Upper lobe of right lung (tissue), 1 donor: Measurements from ENCODE around the gene PGR. TPM values are rescaled to one million over a fixed set of nuclear protein-coding genes. Genes with fewer than 3 reads are reported as not detected.

Source experiments
- ATAC-seq: fragments of 200-7000 bp; cut with Tn5 transposase; one replicate; pipeline ENCODE4 v1.9.1; 2020; ENCODE audit warnings: mild to moderate bottlenecking, moderate library complexity
- DNase-seq: peaks from one replicate; pipeline ENCODE4 v3.0.0-alpha.2; 2020
- H3K27ac ChIP-seq: fragments of 200-600 bp; one replicate; pipeline ENCODE4 v1.8.0; 2022
- H3K27me3 ChIP-seq: fragments of 200-600 bp; one replicate; pipeline ENCODE4 v1.8.0; 2022; ENCODE audit warnings: mild to moderate bottlenecking
- H3K36me3 ChIP-seq: fragments of 200-600 bp; one replicate; pipeline ENCODE4 v1.8.0; 2022
- H3K4me1 ChIP-seq: fragments of 200-600 bp; one replicate; pipeline ENCODE4 v1.8.0; 2022
- H3K4me3 ChIP-seq: fragments of 200-600 bp; one replicate; pipeline ENCODE4 v1.8.0; 2022; ENCODE audit warnings: mild to moderate bottlenecking
- H3K9me3 ChIP-seq: fragments of 200-600 bp; one replicate; pipeline ENCODE4 v1.8.0; 2022
- intact Hi-C: fragments of 100-400 bp; cut with DNase I; formaldehyde crosslinking; loops from one replicate; pipeline ENCODE4 v1.11.0; 2022
- total RNA-seq: library from RNA; stranded (reverse); fragmentation: NEBNext Ultra II Directional; extraction: Animal tissue kit (Norgen Biotek cat#: 25700); gene quantifications from one replicate; pipeline ENCODE4 v1.2.1, GENCODE V29; 2021
- TF ChIP-seq, protein P1 (sequence below): fragments of 200-600 bp; IDR thresholded peaks from one replicate; pipeline ENCODE4 v1.8.0; 2022; ENCODE audit warnings: antibody characterized with exemption
- donor health status: DM: no; HTN: yes; CAD: no; lungs with severe emphysema.

PGR gene
- total RNA-seq, 1 donor from 2014 or later = 3.0 TPM

DNA sequence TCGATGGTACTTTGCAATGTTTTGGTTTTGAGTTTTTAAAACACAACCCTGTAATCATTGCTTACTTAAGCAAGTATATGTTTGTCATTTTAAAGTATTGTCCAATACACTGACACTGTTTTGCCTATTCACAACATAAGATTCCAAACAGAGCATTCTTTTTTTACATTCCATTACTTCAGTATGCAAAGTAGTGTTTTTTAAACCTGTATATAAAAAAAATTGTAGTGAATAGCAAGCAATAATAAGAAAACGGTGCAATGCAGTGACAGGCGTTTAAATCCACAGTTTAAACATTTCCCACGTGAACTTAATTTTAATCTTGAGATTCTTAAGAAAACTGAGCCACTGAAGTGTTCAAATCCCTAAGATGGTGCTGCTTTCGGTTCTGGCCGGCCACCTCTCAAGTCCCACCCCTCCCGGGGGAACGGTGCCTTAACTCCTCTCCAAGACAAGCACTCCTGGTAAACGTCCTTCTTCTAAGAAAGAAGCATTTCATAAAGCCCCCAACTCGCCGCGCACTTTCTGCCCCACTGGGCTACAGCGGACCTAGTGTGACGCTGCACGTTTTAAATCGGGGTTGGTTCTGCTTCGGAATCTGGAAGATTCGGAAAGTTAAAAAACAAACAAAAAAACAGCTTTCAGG is 2.9 kb downstream of the PGR start:
- H3K27ac ChIP-seq = peak overlapping the region; percentile 70
- H3K27me3 ChIP-seq = peaks cover 40% of the 10 kb centered on the region

DNA sequence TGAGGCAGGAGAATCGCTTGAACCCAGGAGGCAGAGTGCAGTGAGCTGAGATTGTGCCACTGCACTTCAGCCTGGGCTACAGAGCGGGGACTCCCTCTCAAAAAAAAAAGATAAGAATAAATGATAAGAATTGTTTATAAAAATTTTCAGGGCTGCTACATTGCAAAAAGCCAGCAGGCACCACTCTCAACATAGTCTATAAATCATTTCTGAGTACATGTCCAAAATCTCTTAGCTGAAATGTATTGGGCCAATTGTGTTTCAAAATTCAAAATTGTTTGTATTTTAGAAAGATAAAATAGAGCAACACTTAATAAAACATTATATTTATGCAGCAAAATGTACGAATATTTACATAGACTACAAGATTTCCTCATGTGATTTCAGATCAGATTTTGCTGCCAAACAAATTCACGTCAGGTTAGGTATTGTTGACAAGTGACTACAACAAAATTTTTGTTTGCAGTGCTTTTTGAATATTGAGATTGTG is 13.9 kb downstream of the PGR start:
- intact Hi-C loops = no loop called here
- Histone ChIP-seq H3K4me1 (no peaks in the 10 kb centered on the region), H3K9me3 (no peaks in the 10 kb centered on the region), H3K4me3 (no peak overlapping the region), H3K27ac (no peak overlapping the region), H3K27me3 (no peaks in the 10 kb centered on the region), H3K36me3 (no peaks in the 10 kb centered on the region)
- no peak for DNase-seq
- TF ChIP-seq, protein P1, sequence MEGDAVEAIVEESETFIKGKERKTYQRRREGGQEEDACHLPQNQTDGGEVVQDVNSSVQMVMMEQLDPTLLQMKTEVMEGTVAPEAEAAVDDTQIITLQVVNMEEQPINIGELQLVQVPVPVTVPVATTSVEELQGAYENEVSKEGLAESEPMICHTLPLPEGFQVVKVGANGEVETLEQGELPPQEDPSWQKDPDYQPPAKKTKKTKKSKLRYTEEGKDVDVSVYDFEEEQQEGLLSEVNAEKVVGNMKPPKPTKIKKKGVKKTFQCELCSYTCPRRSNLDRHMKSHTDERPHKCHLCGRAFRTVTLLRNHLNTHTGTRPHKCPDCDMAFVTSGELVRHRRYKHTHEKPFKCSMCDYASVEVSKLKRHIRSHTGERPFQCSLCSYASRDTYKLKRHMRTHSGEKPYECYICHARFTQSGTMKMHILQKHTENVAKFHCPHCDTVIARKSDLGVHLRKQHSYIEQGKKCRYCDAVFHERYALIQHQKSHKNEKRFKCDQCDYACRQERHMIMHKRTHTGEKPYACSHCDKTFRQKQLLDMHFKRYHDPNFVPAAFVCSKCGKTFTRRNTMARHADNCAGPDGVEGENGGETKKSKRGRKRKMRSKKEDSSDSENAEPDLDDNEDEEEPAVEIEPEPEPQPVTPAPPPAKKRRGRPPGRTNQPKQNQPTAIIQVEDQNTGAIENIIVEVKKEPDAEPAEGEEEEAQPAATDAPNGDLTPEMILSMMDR = no peak
- no peak for ATAC-seq

More for the DNA sequence above, 2.9 kb downstream of the PGR start:
- Histone ChIP-seq H3K4me1 (no peaks in the 10 kb centered on the region), H3K4me3 (peak overlapping the region; percentile 54), H3K9me3 (no peaks in the 10 kb centered on the region), H3K36me3 (no peaks in the 10 kb centered on the region)
- DNase-seq (no peak), ATAC-seq (no peak)
- intact Hi-C loops = no loop called here
- TF ChIP-seq, protein P1 = no peak

DNA sequence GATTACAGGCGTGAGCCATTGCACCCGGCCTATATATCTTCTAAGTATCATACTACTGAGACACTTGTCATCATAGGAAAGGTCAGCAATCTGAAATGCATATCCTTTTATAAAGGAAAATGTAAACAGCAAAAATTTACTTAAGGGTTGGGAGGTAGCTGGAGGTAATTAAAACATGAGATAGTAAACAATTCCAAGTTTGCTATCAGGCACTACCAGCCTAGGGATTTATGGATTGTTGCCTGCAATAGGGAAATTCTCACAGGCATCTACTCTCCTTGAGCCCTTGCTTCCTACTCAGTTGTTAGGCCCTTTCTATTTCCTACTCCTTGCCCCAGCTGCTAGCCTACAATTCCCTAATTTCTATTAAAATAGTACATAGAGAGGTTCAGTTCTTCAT is 16.1 kb downstream of the PGR start:
- ATAC-seq = no peak
- intact Hi-C loops = no loop called here
- no peaks in the 10 kb centered on the region for H3K36me3 ChIP-seq
- H3K27ac ChIP-seq = no peak overlapping the region
- TF ChIP-seq, protein P1 = no peak
- H3K4me1 ChIP-seq = no peaks in the 10 kb centered on the region
- no peak for DNase-seq
- no peaks in the 10 kb centered on the region for H3K9me3 ChIP-seq
- H3K4me3 ChIP-seq = no peak overlapping the region
- no peaks in the 10 kb centered on the region for H3K27me3 ChIP-seq

DNA sequence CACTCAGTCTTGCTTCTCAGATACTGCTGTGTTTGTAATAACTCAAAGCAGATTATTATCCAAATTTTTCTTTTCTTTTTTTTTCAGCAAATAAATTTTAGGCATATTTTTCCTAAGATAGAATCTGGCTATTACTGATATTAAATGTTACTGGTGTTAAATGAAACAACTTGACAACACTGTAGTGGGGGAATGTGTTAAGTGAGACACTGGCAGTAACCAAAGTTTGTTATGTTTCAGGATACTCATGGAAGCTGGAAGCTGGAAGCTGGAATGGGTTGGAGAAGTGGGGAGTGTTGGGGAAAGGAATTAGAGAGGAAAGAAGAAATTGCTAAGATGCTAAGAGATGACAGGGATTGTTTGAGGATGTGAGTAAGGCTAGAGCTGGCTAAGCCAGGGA is 24.9 kb downstream of the PGR start:
- no peak overlapping the region for H3K4me3 ChIP-seq
- H3K36me3 ChIP-seq = no peaks in the 10 kb centered on the region
- ATAC-seq = no peak
- H3K4me1 ChIP-seq = no peaks in the 10 kb centered on the region
- intact Hi-C loops = no loop called here
- H3K27ac ChIP-seq = no peak overlapping the region
- no peaks in the 10 kb centered on the region for H3K9me3 ChIP-seq
- TF ChIP-seq, protein P1 = no peak
- no peaks in the 10 kb centered on the region for H3K27me3 ChIP-seq
- DNase-seq = no peak

DNA sequence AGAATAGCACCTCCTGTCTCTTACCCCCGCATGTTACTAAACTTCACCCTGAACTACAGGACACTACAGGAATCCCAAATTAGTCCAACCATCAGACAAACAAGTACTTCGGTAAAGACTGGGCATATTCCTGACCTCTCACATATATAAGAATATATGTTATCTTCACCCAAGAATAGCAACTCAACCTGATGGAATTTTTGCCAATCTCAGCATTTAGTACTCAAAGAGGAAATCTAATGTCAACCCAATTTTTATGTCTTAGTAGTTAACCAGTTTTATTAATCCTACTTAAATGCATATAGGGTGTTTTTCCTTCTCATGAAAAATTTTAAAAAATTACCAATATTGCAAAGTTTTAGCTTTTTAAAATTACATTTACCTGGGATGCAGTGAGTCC is 26.2 kb downstream of the PGR start:
- Histone ChIP-seq H3K27me3 (no peaks in the 10 kb centered on the region), H3K4me1 (no peaks in the 10 kb centered on the region), H3K36me3 (no peaks in the 10 kb centered on the region), H3K27ac (no peak overlapping the region), H3K9me3 (no peaks in the 10 kb centered on the region), H3K4me3 (no peak overlapping the region)
- DNase-seq = no peak
- intact Hi-C loops = no loop called here
- TF ChIP-seq, protein P1 = no peak
- no peak for ATAC-seq
